GM19328 (cell line): ENCODE results near the gene BPIFB3.
"Not testable (repeated sequence)": the region's sequence is repeated elsewhere in the genome, so short reads cannot be mapped to it uniquely, and the experiment has no call there.

ENCODE experiments used
- ATAC-seq: cut with Tn5 transposase; IDR thresholded peaks from one replicate; pipeline ENCODE4 v1.9.1; 2021; ENCODE audit warnings: mild to moderate bottlenecking, moderate library complexity; ENCODE audit not compliant: unreplicated experiment

Gene BPIFB3

DNA sequence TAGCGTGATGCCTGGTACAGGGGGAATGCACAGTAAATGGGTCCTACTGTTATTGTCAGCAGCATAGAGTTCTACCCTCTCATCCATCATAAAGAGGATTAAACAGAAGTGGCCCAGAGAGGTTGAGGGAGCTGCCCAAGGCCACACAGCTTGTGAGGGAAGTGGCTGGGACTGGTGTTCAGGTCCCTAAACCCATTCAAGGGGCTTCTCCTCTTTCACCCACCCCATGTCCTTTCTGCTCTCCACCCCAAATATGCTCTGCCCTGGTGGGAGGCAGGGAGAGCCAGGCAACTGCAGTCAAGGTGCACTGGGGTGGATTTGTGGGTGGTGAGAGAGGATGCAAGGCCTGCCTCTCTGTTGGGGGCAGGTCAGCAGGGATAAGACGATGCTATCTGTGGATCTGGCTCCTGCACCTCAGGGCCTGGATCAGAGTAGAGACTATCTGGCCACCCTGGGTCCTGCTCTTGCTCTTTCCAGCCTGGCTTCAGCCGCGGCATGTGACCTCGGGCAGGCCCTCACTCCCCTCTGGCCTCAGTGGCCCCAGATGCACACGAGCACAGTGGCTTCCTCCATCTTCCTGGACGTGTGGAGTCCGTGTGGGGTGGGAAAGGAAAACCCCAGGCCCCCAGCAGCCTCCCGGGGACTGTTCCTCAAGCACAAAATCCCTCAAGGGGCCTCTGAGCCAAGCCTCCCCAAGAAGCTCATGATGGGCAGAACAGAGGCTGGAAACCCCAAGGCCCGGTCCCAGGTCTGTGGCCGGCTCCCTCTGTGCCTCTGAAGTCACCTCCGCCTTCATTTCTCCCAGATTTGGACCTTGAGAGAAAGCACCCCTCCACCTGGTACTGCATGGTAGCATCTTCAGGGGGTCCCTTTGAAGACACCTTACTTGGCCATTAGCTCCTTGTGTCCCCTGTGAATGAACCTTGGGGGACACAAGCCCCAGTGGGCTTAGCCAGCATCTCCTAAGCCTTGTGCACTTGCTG, 25.6 kb upstream of the BPIFB3 start:
- no peak for ATAC-seq

DNA sequence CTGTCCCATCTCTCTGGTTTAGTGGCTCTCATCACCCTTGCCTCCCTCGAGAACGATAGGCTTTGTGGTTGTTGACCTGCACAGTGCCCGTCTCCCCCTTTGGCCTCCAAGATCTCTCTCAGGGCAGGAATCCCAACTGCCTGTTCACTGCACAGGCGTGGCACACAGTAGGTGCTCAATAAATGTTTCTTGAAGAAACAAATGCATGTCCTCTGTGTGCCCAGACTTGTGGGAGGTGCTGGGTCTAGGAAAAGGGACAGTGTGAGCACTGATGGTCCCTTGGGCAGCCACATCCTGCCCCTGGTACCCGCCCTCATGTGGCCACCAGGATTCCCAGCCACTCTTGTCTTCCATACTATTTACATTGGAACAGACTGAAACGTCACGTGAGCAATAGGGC, 24.8 kb upstream of the BPIFB3 start:
- no peak for ATAC-seq

DNA sequence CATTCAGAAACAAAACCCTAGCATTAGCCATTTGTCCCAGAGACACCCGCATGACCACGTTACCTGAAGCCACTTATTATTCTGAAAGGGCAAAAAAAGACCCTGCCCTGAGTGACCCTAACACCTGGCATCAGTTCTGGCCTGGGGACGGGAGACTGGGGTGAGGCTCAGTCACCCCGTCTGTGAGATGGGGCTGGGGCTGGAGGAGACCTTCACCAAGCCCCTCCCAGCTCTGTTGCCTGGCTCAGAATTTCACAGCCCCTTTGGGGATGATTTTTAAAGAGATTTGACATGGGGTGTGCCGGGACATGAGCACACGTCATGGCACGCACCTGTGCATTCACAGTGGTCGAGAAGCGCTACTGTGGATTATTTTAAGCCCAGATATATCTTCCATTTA, 23.6 kb upstream of the BPIFB3 start:
- no peak for ATAC-seq

DNA sequence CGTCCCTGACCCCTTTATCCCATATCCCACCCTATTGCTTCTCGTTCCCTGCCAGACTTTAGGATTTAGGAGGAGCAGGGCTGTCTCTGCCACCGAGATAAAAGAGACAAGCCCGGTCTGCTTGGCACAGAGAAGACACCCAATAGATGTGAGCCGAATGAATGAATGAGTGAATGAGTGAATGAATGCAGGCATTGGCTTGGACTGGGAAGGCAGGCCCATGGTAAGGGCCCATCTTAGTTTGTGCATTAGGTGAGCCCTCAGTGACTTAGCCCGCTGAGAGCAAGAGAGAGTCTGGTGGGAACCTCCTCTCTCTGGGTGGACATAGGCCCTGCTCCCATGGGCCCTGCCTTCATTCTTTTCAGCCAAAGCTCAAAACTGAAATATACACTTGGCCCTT, 23.1 kb upstream of the BPIFB3 start:
- ATAC-seq: no peak

DNA sequence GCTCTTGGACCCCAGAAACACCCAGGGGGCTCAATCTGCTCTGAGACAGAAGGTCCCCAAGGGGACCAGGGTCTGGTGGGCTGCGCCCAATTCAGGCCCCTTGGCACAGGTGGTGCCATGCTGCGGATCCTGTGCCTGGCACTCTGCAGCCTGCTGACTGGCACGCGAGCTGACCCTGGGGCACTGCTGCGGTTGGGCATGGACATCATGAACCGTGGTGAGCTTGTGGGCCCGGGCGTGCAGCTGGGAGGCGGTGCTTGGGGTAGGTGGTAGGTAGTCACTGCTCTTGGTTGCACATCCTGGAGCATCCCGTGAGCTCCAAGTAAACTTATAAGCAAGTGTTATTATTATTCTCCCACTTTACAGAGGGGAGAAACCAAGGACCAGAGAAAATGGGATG, 22.2 kb upstream of the BPIFB3 start, which contains the start of gene BPIFB6:
BPIFB6 (plus strand) TSS at position 118 of the 400 bp plus-strand sequence; CDS start at position 118, 0 bp downstream.
- no peak for ATAC-seq

DNA sequence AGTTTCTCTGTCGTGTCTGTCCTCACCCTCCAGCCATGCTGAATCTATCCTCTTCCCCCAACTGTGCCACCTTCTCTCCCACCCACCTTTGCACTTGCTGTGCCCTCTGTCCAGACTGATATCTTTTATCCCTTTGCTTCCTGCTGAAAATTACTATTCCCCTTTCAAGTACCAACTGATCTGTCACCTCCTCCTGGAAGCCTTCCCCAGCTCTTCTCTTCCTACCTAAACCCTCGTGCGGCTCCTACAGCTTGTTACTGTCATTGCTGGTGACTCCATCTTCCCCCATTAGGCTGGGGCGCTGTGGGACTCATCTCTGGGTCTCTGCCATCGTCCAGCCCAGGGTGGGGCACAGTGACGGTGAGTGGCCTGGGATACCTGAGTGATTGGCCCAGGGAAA, 21.1 kb upstream of the BPIFB3 start:
- no peak for ATAC-seq

DNA sequence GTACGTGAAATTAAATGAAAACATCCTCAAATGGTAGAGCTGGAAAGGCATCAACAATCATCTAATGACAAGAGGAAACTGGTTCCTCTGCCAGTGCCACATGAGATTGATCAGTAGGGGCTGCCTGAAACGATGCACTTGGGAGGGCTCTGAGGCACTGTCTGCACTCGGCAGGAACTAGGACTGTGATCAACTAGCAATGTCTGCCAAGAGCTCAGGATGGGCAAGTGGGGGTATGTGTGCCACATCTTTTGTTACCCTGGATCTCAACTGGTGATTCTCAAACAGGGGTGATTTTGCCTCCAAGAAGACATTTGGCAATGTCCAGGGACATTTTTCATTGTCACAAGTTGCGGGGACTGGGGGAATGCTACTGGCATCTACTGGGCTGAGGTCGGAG, 20.3 kb upstream of the BPIFB3 start:
- ATAC-seq: no peak

DNA sequence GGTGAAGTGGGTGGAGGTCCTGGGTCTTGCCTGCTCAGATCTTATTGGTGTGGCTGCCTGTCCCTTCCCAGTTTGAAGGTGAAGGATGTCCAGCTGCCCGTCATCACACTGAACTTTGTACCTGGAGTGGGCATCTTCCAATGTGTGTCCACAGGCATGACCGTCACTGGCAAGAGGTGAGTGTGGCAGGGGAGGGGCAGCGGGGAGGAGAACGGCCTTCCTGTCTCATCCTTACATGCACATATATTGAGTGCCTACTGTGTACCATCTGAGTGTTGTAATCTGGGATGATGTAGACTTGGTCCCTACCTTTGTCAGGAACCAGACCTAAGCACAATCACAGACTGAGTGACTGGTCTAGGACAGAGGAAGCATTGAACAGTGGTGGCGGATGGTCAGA, 19.6 kb upstream of the BPIFB3 start:
- ATAC-seq: no peak

DNA sequence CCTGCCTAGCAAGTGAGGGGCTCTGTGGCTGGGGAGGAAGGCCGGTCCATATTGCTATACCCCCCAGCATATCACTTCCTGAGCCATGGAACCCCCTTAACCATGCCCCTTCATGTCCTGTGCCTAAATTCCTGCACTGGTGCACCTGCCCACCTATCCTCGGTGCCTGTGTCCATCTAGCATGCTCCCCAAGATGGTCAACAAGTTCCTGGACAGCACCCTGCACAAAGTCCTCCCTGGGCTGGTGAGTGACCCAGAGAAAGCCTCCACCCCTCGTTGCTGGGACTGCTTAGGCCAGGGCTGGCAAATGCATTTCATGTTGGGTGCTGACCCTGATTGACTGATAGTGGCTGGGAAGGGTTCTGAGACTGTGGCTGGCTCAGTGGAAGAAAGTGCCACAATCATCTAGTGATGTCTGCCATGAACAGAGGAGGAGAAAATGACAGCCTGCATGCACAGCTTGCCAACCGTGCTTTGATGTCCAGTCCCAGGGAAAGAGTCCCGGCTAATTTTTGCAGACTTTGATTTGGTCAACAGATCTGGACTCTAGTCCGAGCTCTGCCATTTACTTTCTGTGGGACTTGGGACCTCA, 18.7 kb upstream of the BPIFB3 start:
- ATAC-seq: no peak

DNA sequence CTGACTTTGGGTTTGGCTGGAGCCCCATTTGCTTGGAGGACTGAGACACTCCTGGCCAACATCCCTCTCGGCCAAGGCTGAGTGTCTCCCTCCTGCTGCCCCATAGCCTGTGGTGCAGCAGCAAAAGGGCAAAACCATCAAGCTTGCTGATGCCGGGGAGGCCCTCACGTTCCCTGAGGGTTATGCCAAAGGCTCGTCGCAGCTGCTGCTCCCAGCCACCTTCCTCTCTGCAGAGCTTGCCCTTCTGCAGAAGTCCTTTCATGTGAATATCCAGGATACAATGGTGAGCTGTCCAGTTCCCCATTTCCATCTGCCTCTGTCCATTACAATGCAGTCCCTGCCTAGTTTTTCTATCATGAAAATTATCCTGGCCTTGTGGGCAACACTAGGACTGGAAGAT, 16.2 kb upstream of the BPIFB3 start:
- no peak for ATAC-seq

DNA sequence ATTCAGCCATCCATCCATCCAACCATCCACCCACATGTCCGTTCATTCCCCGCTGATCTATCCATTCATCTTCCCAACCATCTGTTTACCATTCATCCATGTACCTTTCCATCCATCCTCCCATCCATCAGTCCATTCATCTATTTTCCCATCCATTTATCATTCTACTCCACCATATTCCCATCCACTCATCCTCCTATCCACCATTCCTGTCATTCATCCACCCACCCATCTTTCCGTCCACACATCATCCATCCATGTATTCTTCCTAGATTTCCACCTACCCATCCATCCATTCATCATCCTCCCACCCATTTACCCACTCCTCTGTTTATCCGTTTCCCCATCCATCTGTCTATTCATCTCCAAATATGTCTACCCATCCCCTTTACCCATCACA, 15.5 kb upstream of the BPIFB3 start:
- ATAC-seq: no peak

DNA sequence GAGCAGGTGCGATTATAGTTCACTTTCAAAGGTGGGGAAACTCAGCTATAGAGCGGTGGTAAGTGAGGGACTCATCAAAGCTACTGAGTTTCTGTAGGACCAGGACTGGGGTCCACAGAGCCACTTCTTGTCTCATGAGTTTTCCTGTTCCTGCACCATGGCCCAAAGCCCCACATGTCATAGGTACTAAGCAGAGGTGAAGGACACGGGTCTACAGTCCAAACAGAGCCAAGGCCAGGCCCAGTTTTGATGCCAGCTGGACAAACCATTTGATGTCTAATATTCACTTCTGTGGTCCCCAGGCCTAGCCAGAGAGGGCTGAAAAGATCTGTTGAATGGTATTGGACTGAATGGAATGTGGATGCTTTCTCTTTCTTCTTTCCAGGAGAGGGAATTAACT, 11.3 kb upstream of the BPIFB3 start:
- ATAC-seq: no peak

DNA sequence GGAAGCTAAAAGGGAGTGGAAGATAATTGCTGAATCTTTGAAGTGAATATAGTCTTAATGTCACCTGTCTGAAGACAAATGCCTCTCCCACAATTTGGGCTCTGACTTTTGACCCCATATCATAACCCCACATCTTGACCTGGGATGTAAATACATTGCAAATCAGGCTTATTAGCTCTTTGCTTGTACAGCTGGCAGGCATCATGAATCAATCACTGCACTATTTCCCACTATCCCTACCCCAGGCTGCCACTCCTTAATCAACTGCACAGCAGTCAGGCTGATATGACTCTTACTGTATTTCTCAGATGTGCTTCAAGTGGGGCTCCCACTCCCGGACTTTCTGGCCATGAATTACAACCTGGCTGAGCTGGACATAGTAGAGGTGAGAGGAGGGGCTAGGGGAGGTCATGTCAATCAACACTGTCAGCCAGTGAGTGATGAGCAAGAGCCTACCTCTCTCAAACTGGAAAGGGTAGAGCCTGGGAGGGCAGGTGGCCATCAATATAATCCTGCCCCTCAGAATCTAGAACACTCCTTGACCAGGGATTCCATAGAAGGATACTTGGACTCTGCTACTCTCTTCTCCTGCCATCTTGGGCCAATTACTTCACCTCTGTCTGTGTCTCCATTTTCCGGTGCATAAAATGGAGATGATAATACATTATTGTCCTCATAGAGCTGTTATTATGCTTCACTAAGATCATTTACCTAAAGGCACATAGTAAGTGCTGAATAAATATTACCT, 10.5 kb upstream of the BPIFB3 start:
- no peak for ATAC-seq

DNA sequence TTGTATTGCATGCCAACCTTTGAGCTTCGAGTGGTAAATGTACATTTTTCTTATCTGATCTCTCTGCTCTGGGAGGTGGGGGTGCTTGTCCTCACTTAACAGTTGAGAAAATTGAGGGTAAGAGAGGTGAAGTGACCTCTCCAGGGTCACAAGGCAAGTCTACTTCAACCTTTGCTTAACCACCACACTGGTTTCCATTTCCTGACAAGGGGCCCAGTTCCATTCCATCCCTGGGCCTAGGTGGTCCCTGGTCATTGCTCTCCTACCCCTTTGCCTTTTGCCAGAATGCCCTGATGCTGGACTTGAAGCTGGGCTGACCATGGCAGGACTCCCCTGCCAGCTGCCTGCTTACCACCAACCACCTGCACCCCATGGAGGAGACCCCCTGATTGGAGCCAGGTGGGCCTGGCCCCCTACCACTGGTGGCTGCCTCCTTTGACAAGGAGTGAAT, 9.9 kb upstream of the BPIFB3 start:
- no peak for ATAC-seq

DNA sequence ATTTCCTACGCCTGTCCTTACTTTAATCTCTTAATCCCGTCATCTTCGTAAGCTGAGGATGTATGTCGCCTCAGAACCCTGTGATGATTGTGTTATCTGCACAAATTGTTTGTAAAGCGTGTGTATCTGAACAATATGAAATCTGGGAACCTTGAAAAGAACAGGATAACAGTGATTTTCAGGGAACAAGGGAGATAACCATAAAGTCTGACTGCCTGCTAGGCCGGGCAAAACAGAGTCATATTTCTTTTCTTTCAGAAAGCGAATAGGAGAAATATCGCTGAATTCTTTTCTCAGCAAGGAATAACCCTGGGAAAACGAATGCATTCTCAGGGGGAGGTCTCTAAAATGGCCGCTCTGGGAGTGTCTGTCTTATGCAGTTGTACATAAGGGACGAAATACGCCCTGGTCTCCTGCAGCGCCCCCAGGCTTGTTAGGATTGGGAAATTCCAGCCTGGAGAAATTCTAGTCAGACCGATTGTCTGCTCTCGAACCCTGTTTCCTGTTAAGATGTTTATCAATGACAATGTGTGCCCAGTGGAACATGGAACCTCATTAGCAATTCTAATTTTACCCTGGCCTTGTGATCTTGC, 8.5 kb upstream of the BPIFB3 start:
- ATAC-seq: not testable (repeated sequence)

DNA sequence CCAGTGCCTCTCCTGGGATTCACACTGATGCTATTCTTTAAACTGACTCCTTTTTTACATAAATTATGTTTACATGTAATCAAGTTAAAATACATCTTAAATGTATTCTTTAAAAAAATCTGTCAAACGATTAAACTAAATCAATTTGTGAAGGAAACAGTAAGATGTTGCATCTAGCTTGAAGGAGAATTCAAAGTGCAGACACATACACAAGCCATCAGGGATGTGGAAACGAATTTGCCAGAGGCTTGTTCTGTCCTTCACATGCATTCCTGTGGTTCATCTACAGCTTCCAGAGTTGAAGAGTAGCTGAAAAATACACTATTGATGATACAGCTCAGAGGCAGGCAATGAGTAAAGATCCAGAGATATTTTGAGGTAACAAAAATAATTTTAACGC, 7.3 kb upstream of the BPIFB3 start:
- ATAC-seq: no peak

DNA sequence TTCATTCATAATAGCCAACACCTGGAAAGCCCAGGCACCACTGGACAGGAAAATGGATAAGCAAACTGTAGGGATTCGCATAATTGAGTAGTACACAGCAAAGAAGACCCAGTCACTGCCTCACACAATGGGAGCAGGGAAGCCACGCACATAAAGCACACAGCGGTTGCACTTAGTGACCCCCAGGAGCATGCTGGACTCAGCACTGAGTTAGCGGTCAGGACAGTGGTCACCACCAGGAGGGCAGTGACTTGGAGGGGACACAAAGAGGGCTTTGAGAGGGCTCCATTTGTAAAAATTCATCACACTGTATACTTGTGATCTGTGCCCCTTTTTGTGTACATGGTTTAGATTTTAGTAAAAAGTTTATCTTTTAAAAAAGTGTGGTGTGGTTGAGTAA, 2.4 kb upstream of the BPIFB3 start:
- ATAC-seq: no peak

DNA sequence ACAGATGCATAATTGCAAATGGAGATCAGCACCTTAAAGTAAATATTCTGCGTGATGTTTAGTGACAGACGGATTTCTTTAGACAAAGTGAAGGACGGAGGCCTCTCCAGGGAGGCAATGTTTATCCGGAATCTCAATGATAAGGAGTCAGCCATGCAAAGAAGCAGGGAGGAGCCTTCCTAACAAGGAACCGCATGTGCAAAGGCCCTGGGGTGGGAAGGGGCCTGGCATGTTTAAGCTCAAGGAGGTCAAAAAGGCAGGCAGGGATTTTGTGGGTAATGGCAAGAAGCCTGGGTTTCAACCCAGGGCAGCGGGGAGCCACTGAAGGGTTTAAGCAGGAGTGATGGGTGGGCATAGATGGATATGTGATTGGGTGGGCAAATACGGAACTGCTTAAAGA, 678 bp downstream of the BPIFB3 start:
- ATAC-seq: no peak

DNA sequence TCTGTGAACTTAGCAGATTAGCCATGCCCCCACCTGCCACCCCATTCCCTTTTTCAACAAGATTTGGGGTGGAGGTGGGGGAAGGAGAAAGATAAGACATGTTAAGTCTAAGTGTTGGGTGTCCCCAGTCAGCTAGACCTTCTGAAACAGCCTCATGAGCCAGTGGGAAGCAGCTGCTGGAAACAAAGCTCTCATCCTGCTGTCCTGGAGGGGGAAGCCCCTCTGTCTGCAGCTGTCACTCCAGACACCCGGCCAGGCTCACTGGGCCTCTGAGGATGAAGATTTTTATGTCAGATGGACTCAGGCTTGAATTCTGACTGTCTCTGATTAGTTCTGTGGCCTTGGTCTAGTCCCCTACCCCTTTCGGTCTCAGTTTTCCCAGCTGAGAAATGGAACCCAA, 1.1 kb downstream of the BPIFB3 start:
- no peak for ATAC-seq

DNA sequence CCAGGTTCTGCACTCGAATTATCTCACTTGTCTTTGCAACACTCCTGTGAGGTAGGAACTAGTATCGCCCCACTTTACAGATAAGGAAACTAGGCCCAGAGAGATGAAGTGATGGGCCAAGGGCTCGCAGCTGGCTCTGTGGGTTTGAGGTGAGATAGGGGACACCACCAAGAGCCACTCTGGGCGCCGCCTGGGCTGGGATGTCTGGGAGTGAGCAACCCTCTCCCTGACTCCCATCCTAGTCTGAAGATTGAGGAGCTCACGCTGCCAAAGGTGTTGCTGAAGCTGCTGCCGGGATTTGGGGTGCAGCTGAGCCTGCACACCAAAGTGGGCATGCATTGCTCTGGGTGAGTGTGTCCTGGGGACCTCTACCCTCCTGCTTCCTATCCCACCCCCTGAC, 5.4 kb downstream of the BPIFB3 start:
- ATAC-seq: no peak

DNA sequence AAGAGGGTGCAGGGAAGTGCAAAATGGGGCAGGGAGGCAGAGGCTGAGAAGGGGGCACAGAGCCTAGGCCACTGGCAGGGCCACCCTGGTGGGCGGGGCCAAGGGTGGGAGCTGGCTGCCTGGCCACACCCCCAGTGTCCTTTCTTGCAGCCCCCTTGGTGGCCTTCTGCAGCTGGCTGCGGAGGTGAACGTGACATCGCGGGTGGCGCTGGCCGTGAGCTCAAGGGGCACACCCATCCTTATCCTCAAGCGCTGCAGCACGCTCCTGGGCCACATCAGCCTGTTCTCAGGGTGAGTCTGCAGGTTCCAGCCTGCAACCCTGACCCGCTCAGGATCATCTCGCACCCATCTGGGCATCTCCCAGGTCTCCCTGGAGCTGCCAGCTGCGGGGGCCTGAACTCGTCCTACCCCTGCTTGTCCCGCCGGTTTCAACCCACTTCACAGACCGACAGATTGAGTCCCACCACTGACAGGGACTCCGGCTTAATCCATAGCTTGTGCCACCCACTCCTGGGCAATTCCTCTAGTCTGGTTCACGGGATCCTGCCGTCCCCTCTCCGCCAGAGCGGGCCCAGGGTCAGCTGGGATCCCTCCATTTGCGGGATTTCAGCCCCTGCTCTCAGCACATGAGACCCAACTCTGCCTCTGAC, 6.2 kb downstream of the BPIFB3 start:
- ATAC-seq: no peak
